Activated CD4-positive, alpha-beta memory T cell treated with anti-CD3 and anti-CD28 coated beads, Interleukin-2, amount 10 ng/mL, durations not matched to agents 7 days and 5 days (primary cell): ENCODE results near the gene OR8I2. TPM values are rescaled to one million over a fixed set of nuclear protein-coding genes. Genes with fewer than 3 reads are reported as not detected.

Experiments
- total RNA-seq, 2 experiments: library from RNA; stranded (reverse); gene quantifications; one replicate each; pipeline ENCODE4 v1.2.3, GENCODE V29; 2021

OR8I2 gene
- total RNA-seq, 2 experiments from 2014 or later, result not detected

Other genes with a start within 250 kb of the OR8I2 start
- gene TRIM51, start 210.0 kb upstream of the OR8I2 start, total RNA-seq, result not detected
- gene OR5W2, start 178.7 kb upstream of the OR8I2 start, total RNA-seq, result not detected
- not detected for gene OR5I1, start 156.9 kb upstream of the OR8I2 start, total RNA-seq
- gene OR10AG1, start 123.4 kb upstream of the OR8I2 start, total RNA-seq, result not detected
- not detected for gene OR5F1, start 98.7 kb upstream of the OR8I2 start, total RNA-seq
- gene OR5AS1, start 65.7 kb upstream of the OR8I2 start, total RNA-seq, result not detected
- not detected for gene OR8H2, start 10.4 kb downstream of the OR8I2 start, total RNA-seq
- not detected for gene OR8H3, start 29.1 kb downstream of the OR8I2 start, total RNA-seq
- not detected for gene OR8J3, start 46.9 kb downstream of the OR8I2 start, total RNA-seq
- not detected for gene OR8K5, start 67.0 kb downstream of the OR8I2 start, total RNA-seq
- gene OR5J2, start 83.3 kb downstream of the OR8I2 start, total RNA-seq, result not detected
- gene OR5T2, start 140.9 kb downstream of the OR8I2 start, total RNA-seq, result not detected
- gene OR5T3, start 158.9 kb downstream of the OR8I2 start, total RNA-seq, result not detected
- gene OR5T1, start 180.8 kb downstream of the OR8I2 start, total RNA-seq, result not detected
- gene OR8H1, start 198.9 kb downstream of the OR8I2 start, total RNA-seq, result not detected
- gene OR8K3, start 221.8 kb downstream of the OR8I2 start, total RNA-seq, result not detected